ENCODE measurements around the gene SGMS1.

DNA sequence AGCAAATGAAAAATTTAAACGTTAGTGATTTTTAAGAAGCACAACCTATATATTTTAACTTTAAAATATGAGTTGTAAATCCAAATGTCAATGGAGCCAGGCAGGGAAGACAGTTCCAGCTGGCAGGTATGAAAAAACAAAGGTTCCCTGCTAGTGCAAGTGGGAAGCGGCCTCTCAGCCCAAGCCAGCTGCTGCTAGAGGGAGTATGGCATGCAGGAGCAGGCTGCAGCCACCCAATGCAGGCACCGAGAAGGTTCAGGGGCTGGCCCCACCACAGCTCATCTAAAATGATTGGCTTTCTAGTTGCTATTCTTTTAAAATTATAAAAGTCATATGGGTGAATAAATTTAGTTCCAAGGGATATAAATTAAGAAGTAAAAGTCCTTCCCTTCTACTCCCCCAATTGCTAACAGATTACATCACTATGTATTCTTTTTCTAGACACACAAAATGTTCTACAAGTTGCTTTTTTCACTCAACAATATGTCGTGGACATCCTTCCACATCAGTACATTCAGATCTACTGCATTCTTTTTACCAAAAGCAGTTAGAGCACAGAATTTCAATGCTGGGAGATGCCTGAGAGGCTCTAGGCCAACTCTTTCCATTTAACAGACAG lies 69.3 kb downstream of the SGMS1 start:
- no peak for TF ChIP-seq POLR2AphosphoS5 (IDR thresholded peaks at IDR 0.05; ENCODE audit: low read depth)
- no peak for TF ChIP-seq REST (IDR thresholded peaks at IDR 0.05; ENCODE audit: unreplicated experiment)
- no peak for TF ChIP-seq EZH2 (IDR thresholded peaks at IDR 0.05; ENCODE audit: low read depth, unreplicated experiment)
- TF ChIP-seq, protein P1, sequence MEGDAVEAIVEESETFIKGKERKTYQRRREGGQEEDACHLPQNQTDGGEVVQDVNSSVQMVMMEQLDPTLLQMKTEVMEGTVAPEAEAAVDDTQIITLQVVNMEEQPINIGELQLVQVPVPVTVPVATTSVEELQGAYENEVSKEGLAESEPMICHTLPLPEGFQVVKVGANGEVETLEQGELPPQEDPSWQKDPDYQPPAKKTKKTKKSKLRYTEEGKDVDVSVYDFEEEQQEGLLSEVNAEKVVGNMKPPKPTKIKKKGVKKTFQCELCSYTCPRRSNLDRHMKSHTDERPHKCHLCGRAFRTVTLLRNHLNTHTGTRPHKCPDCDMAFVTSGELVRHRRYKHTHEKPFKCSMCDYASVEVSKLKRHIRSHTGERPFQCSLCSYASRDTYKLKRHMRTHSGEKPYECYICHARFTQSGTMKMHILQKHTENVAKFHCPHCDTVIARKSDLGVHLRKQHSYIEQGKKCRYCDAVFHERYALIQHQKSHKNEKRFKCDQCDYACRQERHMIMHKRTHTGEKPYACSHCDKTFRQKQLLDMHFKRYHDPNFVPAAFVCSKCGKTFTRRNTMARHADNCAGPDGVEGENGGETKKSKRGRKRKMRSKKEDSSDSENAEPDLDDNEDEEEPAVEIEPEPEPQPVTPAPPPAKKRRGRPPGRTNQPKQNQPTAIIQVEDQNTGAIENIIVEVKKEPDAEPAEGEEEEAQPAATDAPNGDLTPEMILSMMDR (conservative IDR thresholded peaks at IDR 0.05; ENCODE audit: low read depth in 2 of 2), result no peak
- TF ChIP-seq ZNF114 (CRISPR knock-in tag; IDR thresholded peaks at IDR 0.05), result no peak
- no peak for TF ChIP-seq ETS1 (IDR thresholded peaks at IDR 0.05)
- no peak for TF ChIP-seq CREB1 (CRISPR knock-in tag; IDR thresholded peaks at IDR 0.05; ENCODE audit: low read depth)
- TF ChIP-seq EZH2phosphoT487 (IDR thresholded peaks at IDR 0.05; ENCODE audit: unreplicated experiment), result no peak
- TF ChIP-seq NANOG (IDR thresholded peaks at IDR 0.05; ENCODE audit: borderline replicate concordance), result no peak
